Neural progenitor cell (in vitro differentiated cells): ENCODE results near the gene APBB2.

Experiments used
- EZH2 ChIP-seq: fragments of 200-600 bp; sonication (generic); IDR thresholded peaks from 2 replicates; pipeline ENCODE4 v1.6.1; 2017; ENCODE audit warnings: antibody characterized with exemption, mild to moderate bottlenecking, moderate library complexity
- EZH2phosphoT487 ChIP-seq: fragments of 200-600 bp; sonication (generic); IDR thresholded peaks from 2 replicates; pipeline ENCODE4 v1.6.1; 2017; ENCODE audit warnings: antibody characterized with exemption
- TF ChIP-seq, protein P1 (sequence below): fragments of 200-600 bp; sonication (generic); IDR thresholded peaks from 2 replicates; pipeline ENCODE4 v1.5.1; 2017; ENCODE audit warnings: antibody characterized with exemption, mild to moderate bottlenecking

DNA sequence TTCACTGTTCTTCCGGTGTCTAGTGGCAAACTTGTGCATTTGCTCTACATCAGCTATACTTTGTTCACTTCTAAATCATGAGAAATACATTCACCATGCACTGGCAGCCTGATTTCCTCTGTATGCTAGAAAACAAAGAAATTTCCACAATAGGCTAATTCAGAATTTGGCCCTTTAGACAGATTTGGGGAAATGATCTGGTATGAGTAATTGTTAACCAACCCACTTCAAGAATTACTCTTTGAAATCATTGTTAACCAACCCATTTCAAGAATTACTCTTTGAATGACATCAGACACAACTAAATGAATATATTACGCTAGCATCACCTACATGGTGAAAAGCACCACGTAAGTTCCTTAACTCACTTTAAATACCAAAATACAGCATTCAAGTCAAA, 14.6 kb downstream of the APBB2 start:
- TF ChIP-seq, protein P1, sequence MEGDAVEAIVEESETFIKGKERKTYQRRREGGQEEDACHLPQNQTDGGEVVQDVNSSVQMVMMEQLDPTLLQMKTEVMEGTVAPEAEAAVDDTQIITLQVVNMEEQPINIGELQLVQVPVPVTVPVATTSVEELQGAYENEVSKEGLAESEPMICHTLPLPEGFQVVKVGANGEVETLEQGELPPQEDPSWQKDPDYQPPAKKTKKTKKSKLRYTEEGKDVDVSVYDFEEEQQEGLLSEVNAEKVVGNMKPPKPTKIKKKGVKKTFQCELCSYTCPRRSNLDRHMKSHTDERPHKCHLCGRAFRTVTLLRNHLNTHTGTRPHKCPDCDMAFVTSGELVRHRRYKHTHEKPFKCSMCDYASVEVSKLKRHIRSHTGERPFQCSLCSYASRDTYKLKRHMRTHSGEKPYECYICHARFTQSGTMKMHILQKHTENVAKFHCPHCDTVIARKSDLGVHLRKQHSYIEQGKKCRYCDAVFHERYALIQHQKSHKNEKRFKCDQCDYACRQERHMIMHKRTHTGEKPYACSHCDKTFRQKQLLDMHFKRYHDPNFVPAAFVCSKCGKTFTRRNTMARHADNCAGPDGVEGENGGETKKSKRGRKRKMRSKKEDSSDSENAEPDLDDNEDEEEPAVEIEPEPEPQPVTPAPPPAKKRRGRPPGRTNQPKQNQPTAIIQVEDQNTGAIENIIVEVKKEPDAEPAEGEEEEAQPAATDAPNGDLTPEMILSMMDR, result no peak
- TF ChIP-seq EZH2, result no peak
- no peak for TF ChIP-seq EZH2phosphoT487
